MM.1S (cell line): ENCODE results near the gene YDJC.
A peak's percentile ranks its signal among the peaks of the same experiment; 100 is the strongest.

ENCODE experiments used
- DNase-seq: peaks from one replicate; pipeline ENCODE4 v3.0.0-alpha.2; 2015
- H2AFZ ChIP-seq: fragments of 300-600 bp; sonication (generic); 2 replicates; pipeline ENCODE4 v1.6.0; 2016; ENCODE audit warnings: antibody characterized with exemption, low read length
- H3F3A ChIP-seq: fragments of 300-600 bp; sonication (generic); 2 replicates; pipeline ENCODE4 v1.6.1; 2016; ENCODE audit warnings: mild to moderate bottlenecking, antibody characterized with exemption, low read length, moderate library complexity, mixed read lengths; ENCODE audit not compliant: insufficient read depth
- H3K27ac ChIP-seq: fragments of 300-600 bp; sonication (generic); 2 replicates; pipeline ENCODE4 v1.5.1; 2016; ENCODE audit warnings: mild to moderate bottlenecking, low read length
- H3K27me3 ChIP-seq: fragments of 300-600 bp; sonication (generic); replicated peaks from 2 replicates; pipeline ENCODE4 v1.6.0; 2016; ENCODE audit warnings: low read length; ENCODE audit not compliant: insufficient read depth
- H3K36me3 ChIP-seq: fragments of 300-600 bp; sonication (generic); replicated peaks from 2 replicates; pipeline ENCODE4 v1.6.1; 2016; ENCODE audit warnings: mild to moderate bottlenecking, low read length, mixed read lengths; ENCODE audit not compliant: insufficient read depth
- H3K4me1 ChIP-seq: fragments of 300-600 bp; sonication (generic); 2 replicates; pipeline ENCODE4 v1.6.1; 2016; ENCODE audit warnings: low read length, mixed read lengths
- H3K4me2 ChIP-seq: fragments of 300-600 bp; sonication (generic); 2 replicates; pipeline ENCODE4 v1.6.0; 2016; ENCODE audit warnings: low read depth, low read length
- H3K4me3 ChIP-seq: fragments of 300-600 bp; sonication (generic); 2 replicates; pipeline ENCODE4 v1.5.1; 2016; ENCODE audit warnings: low read length, mixed read lengths
- H3K79me2 ChIP-seq: fragments of 300-600 bp; sonication (generic); 2 replicates; pipeline ENCODE4 v1.6.1; 2016; ENCODE audit warnings: mixed run types, low read length, mixed read lengths
- H3K9ac ChIP-seq: fragments of 300-600 bp; sonication (generic); 2 replicates; pipeline ENCODE4 v1.6.1; 2016; ENCODE audit warnings: low read length, mixed read lengths
- H3K9me2 ChIP-seq: fragments of 300-600 bp; sonication (generic); replicated peaks from 2 replicates; pipeline ENCODE4 v1.6.1; 2016; ENCODE audit warnings: mild to moderate bottlenecking, low read length, mixed read lengths; ENCODE audit not compliant: insufficient read depth
- H3K9me3 ChIP-seq: fragments of 300-600 bp; sonication (generic); replicated peaks from 2 replicates; pipeline ENCODE4 v1.6.1; 2016; ENCODE audit warnings: mild to moderate bottlenecking, low read length, mixed read lengths; ENCODE audit not compliant: insufficient read depth
- H4K20me1 ChIP-seq: fragments of 300-600 bp; sonication (generic); 2 replicates; pipeline ENCODE4 v1.6.1; 2016; ENCODE audit warnings: mild to moderate bottlenecking, low read length, moderate library complexity, mixed read lengths; ENCODE audit not compliant: insufficient read depth
- CTCF ChIP-seq: fragments of 300-600 bp; sonication (generic); IDR thresholded peaks from 2 replicates; pipeline ENCODE4 v1.5.1; 2016; ENCODE audit warnings: antibody characterized with exemption, low read length, mixed read lengths
- EZH2 ChIP-seq: fragments of 300-600 bp; sonication (generic); optimal IDR thresholded peaks from 2 replicates; pipeline ENCODE3; 2017; ENCODE audit warnings: low read depth, mild to moderate bottlenecking, antibody characterized with exemption, low read length, mixed read lengths
- EZH2phosphoT487 ChIP-seq: fragments of 300-600 bp; sonication (generic); IDR thresholded peaks from 2 replicates; pipeline ENCODE4 v1.6.1; 2018; ENCODE audit warnings: antibody characterized with exemption, low read length

The YDJC gene

GRCh38 chr22:21657020-21657359 is 27.2 kb upstream of the YDJC start:
- peak overlapping the region; percentile 10; the same call in 1 of the 2 replicates for H3K9ac ChIP-seq
- H2AFZ ChIP-seq: peak overlapping the region; percentile 96
- no peaks in the 10 kb centered on the region for H3K9me3 ChIP-seq
- H4K20me1 ChIP-seq: no peaks in the 10 kb centered on the region
- H3F3A ChIP-seq: peaks cover 8% of the 10 kb centered on the region
- H3K27ac ChIP-seq: no peak overlapping the region
- H3K4me1 ChIP-seq: peaks cover 7% of the 10 kb centered on the region
- peaks cover 11% of the 10 kb centered on the region; the same call in 1 of the 2 replicates for H3K79me2 ChIP-seq
- peak overlapping the region; percentile 74 for H3K4me3 ChIP-seq
- no peaks in the 10 kb centered on the region for H3K9me2 ChIP-seq
- H3K27me3 ChIP-seq: peaks cover 14% of the 10 kb centered on the region
- no peak for DNase-seq
- TF ChIP-seq EZH2 (no peak), EZH2phosphoT487 (no peak), CTCF (no peak)
- H3K4me2 ChIP-seq: peak overlapping the region; percentile 94
- no peaks in the 10 kb centered on the region for H3K36me3 ChIP-seq

- peak overlapping the region; percentile 100 for H3K4me2 ChIP-seq
- H3K4me1 ChIP-seq: peaks cover 14% of the 10 kb centered on the region
- peaks cover 20% of the 10 kb centered on the region for H3F3A ChIP-seq
- H3K79me2 ChIP-seq: peaks cover 11% of the 10 kb centered on the region; the same call in 1 of the 2 replicates
- H3K27me3 ChIP-seq: no peaks in the 10 kb centered on the region
- TF ChIP-seq EZH2phosphoT487 (no peak), EZH2 (no peak), CTCF (no peak)
- no peak overlapping the region for H3K27ac ChIP-seq
- H2AFZ ChIP-seq: peak overlapping the region; percentile 100
- peak overlapping the region; percentile 91 for H3K4me3 ChIP-seq
- H3K9me2 ChIP-seq: no peaks in the 10 kb centered on the region
- H4K20me1 ChIP-seq: no peaks in the 10 kb centered on the region
- H3K9me3 ChIP-seq: no peaks in the 10 kb centered on the region
- H3K9ac ChIP-seq: peak overlapping the region; percentile 70
- H3K36me3 ChIP-seq: no peaks in the 10 kb centered on the region
- DNase-seq: no peak
Measured at GRCh38 chr22:21652547-21653545, 23.0 kb upstream of the YDJC start.

- peaks cover 12% of the 10 kb centered on the region for H3K4me1 ChIP-seq
- H3K4me2 ChIP-seq: peak overlapping the region; percentile 100
- peak overlapping the region; percentile 70 for H3K9ac ChIP-seq
- no peaks in the 10 kb centered on the region for H3K9me3 ChIP-seq
- H4K20me1 ChIP-seq: no peaks in the 10 kb centered on the region
- peak overlapping the region; percentile 48; the same call in 1 of the 2 replicates for H3K27ac ChIP-seq
- no peaks in the 10 kb centered on the region for H3K27me3 ChIP-seq
- no peaks in the 10 kb centered on the region for H3K9me2 ChIP-seq
- DNase-seq: peak; percentile 90
- peak overlapping the region; percentile 91 for H3K4me3 ChIP-seq
- peaks cover 11% of the 10 kb centered on the region; the same call in 1 of the 2 replicates for H3K79me2 ChIP-seq
- no peak for TF ChIP-seq CTCF
- TF ChIP-seq EZH2: no peak
- TF ChIP-seq EZH2phosphoT487: no peak
- H2AFZ ChIP-seq: peak overlapping the region; percentile 100
- H3K36me3 ChIP-seq: no peaks in the 10 kb centered on the region
- peaks cover 19% of the 10 kb centered on the region for H3F3A ChIP-seq
Measured at GRCh38 chr22:21652010-21652546, 22.3 kb upstream of the YDJC start.
